VCaP (cell line): ENCODE data around the gene JAKMIP1.

Experiments used
- H3K27ac ChIP-seq: fragments of 450-650 bp; 2 replicates; pipeline ENCODE4 v1.5.1; 2017
- TF ChIP-seq, protein P1 (sequence below): fragments of 450-650 bp; conservative IDR thresholded peaks from 2 replicates; pipeline ENCODE4 v1.5.1; 2017; ENCODE audit warnings: mild to moderate bottlenecking, moderate library complexity

JAKMIP1 gene

DNA sequence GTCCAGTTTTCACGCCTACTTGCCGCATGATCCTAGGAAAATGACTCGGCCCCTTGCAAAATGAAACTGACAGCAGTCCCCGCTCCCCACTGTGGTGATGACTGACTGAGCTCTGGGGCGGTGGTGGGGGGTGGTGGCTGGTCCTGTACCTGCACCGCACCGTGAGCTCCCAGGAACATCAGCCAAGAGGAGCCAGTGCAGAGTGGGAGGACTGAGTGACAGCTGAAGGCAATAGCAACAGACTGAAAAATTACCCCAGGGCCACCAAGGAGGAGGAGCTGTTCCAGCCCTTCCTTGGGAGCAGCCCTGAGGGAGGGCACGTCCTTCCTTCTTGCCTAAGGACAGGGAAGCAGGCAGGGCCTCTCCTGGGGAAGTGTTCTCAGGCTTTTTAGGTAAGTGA, 179.7 kb downstream of the JAKMIP1 start:
- no peak overlapping the region for H3K27ac ChIP-seq
- TF ChIP-seq, protein P1, sequence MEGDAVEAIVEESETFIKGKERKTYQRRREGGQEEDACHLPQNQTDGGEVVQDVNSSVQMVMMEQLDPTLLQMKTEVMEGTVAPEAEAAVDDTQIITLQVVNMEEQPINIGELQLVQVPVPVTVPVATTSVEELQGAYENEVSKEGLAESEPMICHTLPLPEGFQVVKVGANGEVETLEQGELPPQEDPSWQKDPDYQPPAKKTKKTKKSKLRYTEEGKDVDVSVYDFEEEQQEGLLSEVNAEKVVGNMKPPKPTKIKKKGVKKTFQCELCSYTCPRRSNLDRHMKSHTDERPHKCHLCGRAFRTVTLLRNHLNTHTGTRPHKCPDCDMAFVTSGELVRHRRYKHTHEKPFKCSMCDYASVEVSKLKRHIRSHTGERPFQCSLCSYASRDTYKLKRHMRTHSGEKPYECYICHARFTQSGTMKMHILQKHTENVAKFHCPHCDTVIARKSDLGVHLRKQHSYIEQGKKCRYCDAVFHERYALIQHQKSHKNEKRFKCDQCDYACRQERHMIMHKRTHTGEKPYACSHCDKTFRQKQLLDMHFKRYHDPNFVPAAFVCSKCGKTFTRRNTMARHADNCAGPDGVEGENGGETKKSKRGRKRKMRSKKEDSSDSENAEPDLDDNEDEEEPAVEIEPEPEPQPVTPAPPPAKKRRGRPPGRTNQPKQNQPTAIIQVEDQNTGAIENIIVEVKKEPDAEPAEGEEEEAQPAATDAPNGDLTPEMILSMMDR = no peak

DNA sequence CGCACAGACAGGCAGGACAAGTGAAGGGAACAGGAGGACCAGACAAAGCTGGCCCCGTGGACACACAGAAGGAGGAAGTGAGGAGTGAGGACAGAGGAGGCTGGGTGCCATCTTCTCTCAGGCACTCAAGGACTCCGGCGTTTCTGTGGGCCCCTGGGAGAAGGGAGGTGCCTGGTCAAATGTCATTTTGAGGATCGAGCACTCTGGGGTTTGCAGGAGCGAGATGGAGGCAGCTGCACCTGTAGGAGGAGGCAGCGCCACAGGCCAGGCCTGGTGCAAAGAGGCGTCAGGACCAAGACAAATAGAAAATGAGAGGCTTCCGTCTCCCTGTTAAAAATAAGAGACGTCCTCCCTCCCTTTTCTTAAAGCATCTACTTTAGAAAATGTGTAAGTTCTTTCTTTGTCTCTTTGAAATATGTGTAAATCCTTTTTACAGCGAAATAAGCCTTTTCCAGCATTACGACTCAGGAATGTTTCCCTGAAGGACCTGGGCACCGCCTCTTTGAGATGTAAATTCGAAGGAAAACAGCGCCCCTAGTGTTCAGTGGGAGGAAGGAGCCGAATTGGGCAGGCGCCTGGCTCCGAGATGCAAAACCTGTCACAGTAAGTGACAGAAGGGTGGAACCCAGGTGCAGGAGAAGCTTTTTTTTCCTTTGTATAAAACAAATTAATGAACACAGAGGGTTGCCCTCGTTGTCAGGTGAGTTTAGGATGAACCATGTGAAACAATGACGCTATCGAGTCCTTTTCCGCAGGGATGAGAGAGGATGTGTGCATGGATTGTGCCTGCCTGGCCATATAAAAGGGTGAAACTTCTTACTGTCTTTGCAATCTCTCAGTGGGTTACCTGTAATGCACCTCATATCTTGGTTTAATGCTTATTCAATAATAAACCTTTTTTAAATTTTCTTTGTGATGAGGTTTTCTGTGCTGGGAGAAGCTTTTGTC, 180.8 kb downstream of the JAKMIP1 start:
- TF ChIP-seq, protein P1 = peak; percentile 91
- H3K27ac ChIP-seq = no peak overlapping the region

DNA sequence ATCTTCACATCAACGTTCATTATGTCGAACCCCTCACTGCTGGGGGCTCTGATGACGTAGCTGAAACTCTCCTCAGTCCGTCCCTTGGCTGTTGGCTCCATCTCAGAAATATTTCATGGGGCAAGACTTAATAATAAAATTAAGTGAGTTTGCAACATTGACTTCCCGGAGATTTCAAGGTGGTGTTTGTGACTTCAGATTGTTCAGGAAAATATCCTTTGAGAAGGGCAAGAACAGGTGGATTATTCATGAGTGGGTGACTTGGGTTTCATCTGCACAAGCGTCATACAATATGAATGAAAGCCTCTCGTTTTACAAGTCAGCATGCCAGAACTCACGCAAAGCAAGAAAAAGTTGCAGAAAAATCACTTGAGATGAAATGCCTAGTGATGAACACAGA, 182.0 kb downstream of the JAKMIP1 start, which contains the start of gene C4orf50:
Gene C4orf50 (minus strand): TSS at position 101 of the 400 bp plus-strand sequence.
- TF ChIP-seq, protein P1 = no peak
- no peak within 1 kb of the TSS for H3K27ac ChIP-seq

DNA sequence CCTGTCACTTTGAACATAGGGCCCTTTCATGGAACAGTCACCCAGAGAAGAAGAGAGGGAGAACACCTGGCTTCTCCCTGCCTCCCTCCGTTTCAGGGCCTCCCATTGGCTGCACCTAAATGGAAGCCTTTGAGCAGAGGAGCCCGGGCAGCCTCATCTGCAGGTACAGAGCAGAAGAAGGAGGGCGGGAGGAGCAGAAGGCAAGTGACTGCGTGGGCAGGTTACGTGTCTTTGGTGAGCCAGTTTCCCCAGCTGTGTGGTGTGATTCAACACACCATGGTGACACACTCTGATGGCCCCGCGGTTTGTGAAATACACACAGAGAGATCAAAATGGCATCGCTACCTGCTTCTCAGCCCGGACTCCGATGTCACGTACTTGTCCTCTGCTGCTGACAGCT, 182.5 kb downstream of the JAKMIP1 start:
- TF ChIP-seq, protein P1 = no peak
- H3K27ac ChIP-seq = no peak overlapping the region

DNA sequence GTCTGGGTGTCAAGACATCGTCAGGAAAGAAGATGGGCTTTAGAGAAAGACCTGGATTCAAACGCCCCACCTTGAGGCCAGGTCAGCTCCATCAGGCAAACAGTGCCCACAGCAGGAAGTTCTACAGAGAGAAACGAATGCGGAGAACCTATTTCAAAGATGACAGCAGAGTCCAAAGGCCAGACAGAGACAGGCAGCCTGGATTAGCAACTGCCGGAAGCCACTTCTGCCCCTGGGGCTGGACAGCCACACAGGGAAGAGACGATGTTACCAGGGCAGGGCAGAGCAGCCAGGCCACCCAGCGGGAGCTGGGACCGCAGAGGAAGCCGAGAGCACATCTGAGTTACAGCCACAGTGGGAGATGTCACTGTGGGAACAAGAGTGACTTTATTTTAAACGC, 183.3 kb downstream of the JAKMIP1 start:
- TF ChIP-seq, protein P1 = no peak
- no peak overlapping the region for H3K27ac ChIP-seq

DNA sequence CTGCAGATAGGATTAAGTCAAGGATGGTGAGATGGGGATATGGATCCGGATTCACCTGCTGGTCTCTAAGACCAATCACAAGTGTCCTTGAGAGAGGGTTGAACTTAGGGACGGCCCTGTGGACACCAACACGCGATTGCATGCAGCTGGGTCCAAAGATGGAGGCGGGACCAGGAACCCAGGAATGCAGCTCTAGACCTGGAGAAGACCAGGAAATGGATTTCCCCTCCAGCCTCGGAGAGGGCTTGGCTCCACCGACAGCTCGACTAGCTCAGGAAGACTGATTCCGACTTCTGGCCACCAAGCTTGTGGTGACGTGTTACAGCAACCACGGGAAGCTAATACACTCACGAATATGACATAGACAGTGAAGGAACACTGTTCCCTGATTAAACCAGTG, 186.8 kb downstream of the JAKMIP1 start:
- TF ChIP-seq, protein P1 = no peak
- no peak overlapping the region for H3K27ac ChIP-seq

DNA sequence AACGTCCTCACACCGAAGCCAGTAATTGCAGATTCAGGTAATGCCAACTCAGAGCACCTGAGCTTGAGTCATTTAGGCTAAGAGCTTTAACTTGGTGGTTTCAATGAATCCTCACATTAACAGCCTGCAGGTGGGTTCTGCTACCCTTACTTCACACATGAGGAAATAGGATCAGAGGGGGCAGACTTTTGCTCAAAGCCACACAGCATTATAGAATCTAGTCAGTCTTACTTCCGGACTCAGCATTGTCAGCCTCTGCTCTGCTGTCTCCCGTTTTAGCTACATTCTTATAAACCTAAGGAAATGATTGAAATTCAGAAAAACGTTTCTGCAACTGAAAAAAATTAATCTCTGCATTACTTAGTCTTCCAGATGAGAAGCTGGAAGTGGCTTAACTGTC, 188.1 kb downstream of the JAKMIP1 start:
- TF ChIP-seq, protein P1 = no peak
- peak overlapping the region; percentile 72 for H3K27ac ChIP-seq
